ENCODE data around the gene SLC13A5. TPM values are rescaled to one million over a fixed set of nuclear protein-coding genes. Genes with fewer than 3 reads are reported as not detected.

Gene SLC13A5
- total RNA-seq, 1 experiment from 2014 or later, result 0.07 TPM

DNA sequence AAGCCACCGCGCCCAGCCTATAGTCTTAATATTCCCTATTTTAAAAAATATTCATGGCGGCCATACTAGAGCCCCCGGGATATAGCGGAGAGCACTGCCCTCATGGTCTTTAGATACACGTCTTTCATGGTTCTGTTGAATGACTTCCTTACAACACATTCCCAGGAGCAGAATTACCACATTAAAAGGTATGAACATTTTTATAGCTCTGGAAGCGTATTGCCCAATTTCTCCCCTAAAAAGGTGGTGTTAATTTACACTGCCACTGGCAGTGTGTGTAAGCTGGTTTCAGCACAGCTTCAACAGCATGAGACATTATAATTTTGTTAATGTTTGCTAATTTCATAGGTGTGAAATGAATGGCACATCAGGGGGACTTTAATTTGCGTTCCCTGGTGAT lies 42.6 kb downstream of the SLC13A5 start:
- Histone ChIP-seq H3K4me1 (ENCODE audit: control insufficient read depth in 1 of 2, insufficient read depth in 2 of 2, low read length in 2 of 2) (peaks cover 19 to 47% of the 10 kb centered on the region in 2 experiments), H3K27ac (ENCODE audit: low read depth, low read length) (no peak overlapping the region), H3K4me2 (ENCODE audit: low read length) (peak overlapping the region; percentile 80), H3K27me3 (ENCODE audit: insufficient read depth, low read length) (no peaks in the 10 kb centered on the region), H3K36me3 (ENCODE audit: control insufficient read depth in 1 of 2, insufficient read depth in 2 of 2, low read length in 2 of 2) (no peaks in the 10 kb centered on the region), H3K9me2 (ENCODE audit: insufficient read depth) (no peaks in the 10 kb centered on the region), H3K79me2 (ENCODE audit: insufficient read depth, low read length) (no peaks in the 10 kb centered on the region), H3K4me3 (replicated peaks in 1 of 2; ENCODE audit: low read depth in 1 of 2, low read length in 2 of 2) (no peak overlapping the region), H3K9me3 (ENCODE audit: control insufficient read depth in 1 of 2, insufficient read depth in 1 of 2, low read depth in 1 of 2, low read length in 2 of 2) (no peaks in the 10 kb centered on the region), H3K9ac (ENCODE audit: low read length) (0 out of 2 replicates have a peak overlapping the region, but pooled peaks have one; percentile 1), H2AFZ (ENCODE audit: low read depth, low read length, poor library complexity, severe bottlenecking) (no peak overlapping the region), H4K20me1 (ENCODE audit: insufficient read depth) (no peaks in the 10 kb centered on the region)
- intact Hi-C loops (cut with micrococcal nuclease), result no loop called here
- TF ChIP-seq, protein P1, sequence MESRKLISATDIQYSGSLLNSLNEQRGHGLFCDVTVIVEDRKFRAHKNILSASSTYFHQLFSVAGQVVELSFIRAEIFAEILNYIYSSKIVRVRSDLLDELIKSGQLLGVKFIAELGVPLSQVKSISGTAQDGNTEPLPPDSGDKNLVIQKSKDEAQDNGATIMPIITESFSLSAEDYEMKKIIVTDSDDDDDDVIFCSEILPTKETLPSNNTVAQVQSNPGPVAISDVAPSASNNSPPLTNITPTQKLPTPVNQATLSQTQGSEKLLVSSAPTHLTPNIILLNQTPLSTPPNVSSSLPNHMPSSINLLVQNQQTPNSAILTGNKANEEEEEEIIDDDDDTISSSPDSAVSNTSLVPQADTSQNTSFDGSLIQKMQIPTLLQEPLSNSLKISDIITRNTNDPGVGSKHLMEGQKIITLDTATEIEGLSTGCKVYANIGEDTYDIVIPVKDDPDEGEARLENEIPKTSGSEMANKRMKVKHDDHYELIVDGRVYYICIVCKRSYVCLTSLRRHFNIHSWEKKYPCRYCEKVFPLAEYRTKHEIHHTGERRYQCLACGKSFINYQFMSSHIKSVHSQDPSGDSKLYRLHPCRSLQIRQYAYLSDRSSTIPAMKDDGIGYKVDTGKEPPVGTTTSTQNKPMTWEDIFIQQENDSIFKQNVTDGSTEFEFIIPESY (IDR thresholded peaks at IDR 0.05; ENCODE audit: extremely low read depth, insufficient replicate concordance, low read length), result no peak
- no peak for TF ChIP-seq SRF (IDR thresholded peaks at IDR 0.05; ENCODE audit: low read depth)
- TF ChIP-seq EZH2phosphoT487 (IDR thresholded peaks at IDR 0.05; ENCODE audit: borderline replicate concordance), result no peak
- TF ChIP-seq CBX3 (IDR thresholded peaks at IDR 0.05; ENCODE audit: low read depth), result no peak
- no peak for TF ChIP-seq SIN3A (IDR thresholded peaks at IDR 0.05; ENCODE audit: low read depth)
- no peak for TF ChIP-seq FOSL1 (IDR thresholded peaks at IDR 0.05; ENCODE audit: low read depth)
- TF ChIP-seq CEBPB (IDR thresholded peaks at IDR 0.05; ENCODE audit: low read depth), result no peak
- no peak for TF ChIP-seq SP1 (IDR thresholded peaks at IDR 0.05; ENCODE audit: low read depth)
- no peak for TF ChIP-seq ZNF274 (IDR thresholded peaks at IDR 0.05; ENCODE audit: low read depth, low read length)
- no peak for TF ChIP-seq EZH2 (IDR thresholded peaks at IDR 0.05)
- TF ChIP-seq EGR1 (IDR thresholded peaks at IDR 0.05; ENCODE audit: low read depth), result no peak
- TF ChIP-seq POLR2A (IDR thresholded peaks at IDR 0.05; ENCODE audit: borderline replicate concordance, extremely low read depth, insufficient read depth, insufficient read length), result no peak
- TF ChIP-seq, protein P2, sequence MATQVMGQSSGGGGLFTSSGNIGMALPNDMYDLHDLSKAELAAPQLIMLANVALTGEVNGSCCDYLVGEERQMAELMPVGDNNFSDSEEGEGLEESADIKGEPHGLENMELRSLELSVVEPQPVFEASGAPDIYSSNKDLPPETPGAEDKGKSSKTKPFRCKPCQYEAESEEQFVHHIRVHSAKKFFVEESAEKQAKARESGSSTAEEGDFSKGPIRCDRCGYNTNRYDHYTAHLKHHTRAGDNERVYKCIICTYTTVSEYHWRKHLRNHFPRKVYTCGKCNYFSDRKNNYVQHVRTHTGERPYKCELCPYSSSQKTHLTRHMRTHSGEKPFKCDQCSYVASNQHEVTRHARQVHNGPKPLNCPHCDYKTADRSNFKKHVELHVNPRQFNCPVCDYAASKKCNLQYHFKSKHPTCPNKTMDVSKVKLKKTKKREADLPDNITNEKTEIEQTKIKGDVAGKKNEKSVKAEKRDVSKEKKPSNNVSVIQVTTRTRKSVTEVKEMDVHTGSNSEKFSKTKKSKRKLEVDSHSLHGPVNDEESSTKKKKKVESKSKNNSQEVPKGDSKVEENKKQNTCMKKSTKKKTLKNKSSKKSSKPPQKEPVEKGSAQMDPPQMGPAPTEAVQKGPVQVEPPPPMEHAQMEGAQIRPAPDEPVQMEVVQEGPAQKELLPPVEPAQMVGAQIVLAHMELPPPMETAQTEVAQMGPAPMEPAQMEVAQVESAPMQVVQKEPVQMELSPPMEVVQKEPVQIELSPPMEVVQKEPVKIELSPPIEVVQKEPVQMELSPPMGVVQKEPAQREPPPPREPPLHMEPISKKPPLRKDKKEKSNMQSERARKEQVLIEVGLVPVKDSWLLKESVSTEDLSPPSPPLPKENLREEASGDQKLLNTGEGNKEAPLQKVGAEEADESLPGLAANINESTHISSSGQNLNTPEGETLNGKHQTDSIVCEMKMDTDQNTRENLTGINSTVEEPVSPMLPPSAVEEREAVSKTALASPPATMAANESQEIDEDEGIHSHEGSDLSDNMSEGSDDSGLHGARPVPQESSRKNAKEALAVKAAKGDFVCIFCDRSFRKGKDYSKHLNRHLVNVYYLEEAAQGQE (IDR thresholded peaks at IDR 0.05; ENCODE audit: low read depth), result no peak
- BruUV-seq (replicated peaks), result no TSS peak
- DNase-seq (ENCODE audit: low read depth, low spot score) (no peak), ATAC-seq (no peak)
- ChIA-PET RAD21 (ENCODE audit: low non-redundant PET in 1 of 2, low total read pairs in 2 of 2, uncharacterized antibody in 2 of 2, unreplicated experiment in 2 of 2) (interaction anchor here in 1 of 2 experiments (0.6 kb wide), 1 partner anchor 141 kb away, joined by 3 read pairs; no protein-coding TSS in a partner anchor), CTCF (interaction anchor here (1.4 to 3.1 kb wide), 4 partner anchors 31 to 334 kb away, joined by 4 to 17 read pairs (median 12); no protein-coding TSS in a partner anchor), POLR2A (interaction anchor here (2.6 kb wide), 1 partner anchor 173 kb away, joined by 8 read pairs; no protein-coding TSS in a partner anchor)
